Progenitor cell of endocrine pancreas (in vitro differentiated cells): ENCODE data around the gene NPAS1. TPM values are rescaled to one million over a fixed set of nuclear protein-coding genes. Genes with fewer than 3 reads are reported as not detected.

ENCODE experiments used
- DNase-seq: peaks from one replicate; pipeline ENCODE4 v3.0.0; 2021; ENCODE audit warnings: low spot score; ENCODE audit not compliant: unreplicated experiment
- H3K27ac Mint-ChIP-seq: 2 replicates; pipeline ENCODE4 v1.8.0; 2021; ENCODE audit warnings: mild to moderate bottlenecking, moderate library complexity, mixed read lengths
- H3K27me3 Mint-ChIP-seq: 2 replicates; pipeline ENCODE4 v1.8.0; 2021; ENCODE audit warnings: mixed read lengths
- H3K36me3 Mint-ChIP-seq: 2 replicates; pipeline ENCODE4 v1.8.0; 2022; ENCODE audit warnings: mixed read lengths; ENCODE audit not compliant: insufficient read depth
- H3K4me1 Mint-ChIP-seq: 2 replicates; pipeline ENCODE4 v1.8.0; 2021; ENCODE audit warnings: low read depth, mixed read lengths
- H3K4me3 Mint-ChIP-seq: 2 replicates; pipeline ENCODE4 v1.8.0; 2021; ENCODE audit warnings: low read depth, mild to moderate bottlenecking, moderate library complexity, mixed read lengths
- H3K9me3 Mint-ChIP-seq: 2 replicates; pipeline ENCODE4 v1.8.0; 2021; ENCODE audit warnings: low read depth, mixed read lengths
- CTCF ChIP-seq: fragments of 200-600 bp; sonication (generic); IDR thresholded peaks from one replicate; pipeline ENCODE4 v1.5.0; 2021; ENCODE audit warnings: antibody characterized with exemption, mild to moderate bottlenecking; ENCODE audit not compliant: unreplicated experiment
- total RNA-seq: library from RNA; stranded (reverse); gene quantifications from 2 replicates; pipeline ENCODE4 v1.2.1, GENCODE V29; 2021

Gene NPAS1
- total RNA-seq, 1 donor from 2014 or later = 2.4 TPM

GRCh38 chr19:47021536-47022139 is 2.0 kb downstream of the NPAS1 start:
- no peaks in the 10 kb centered on the region for H3K36me3 Mint-ChIP-seq
- no peak for DNase-seq
- TF ChIP-seq CTCF = no peak
- H3K4me3 Mint-ChIP-seq = no peak overlapping the region
- peaks cover 6% of the 10 kb centered on the region for H3K4me1 Mint-ChIP-seq
- H3K9me3 Mint-ChIP-seq = no peaks in the 10 kb centered on the region
- H3K27me3 Mint-ChIP-seq = peaks cover 65% of the 10 kb centered on the region
- no peak overlapping the region for H3K27ac Mint-ChIP-seq

DNA sequence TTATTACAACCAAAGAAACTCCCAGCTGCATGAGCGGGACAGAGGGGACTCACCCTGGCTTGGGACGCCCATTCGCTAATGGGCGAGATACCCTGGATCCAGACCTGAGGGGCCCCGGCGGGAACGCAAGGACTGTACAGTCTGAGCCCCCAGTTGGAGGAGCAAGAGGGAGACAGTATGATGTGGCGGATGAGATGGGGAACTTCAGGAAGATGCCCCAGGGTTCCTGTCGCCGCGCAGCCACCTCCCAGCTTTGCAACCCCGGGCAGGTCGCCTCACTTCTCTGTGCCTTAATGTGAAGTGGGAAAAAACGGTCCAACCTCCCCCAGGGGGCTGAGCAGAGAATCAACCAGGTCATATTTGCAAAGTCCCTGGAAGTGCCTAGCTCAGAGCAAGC is 2.5 kb downstream of the NPAS1 start:
- Mint-ChIP-seq H3K36me3 (no peaks in the 10 kb centered on the region), H3K27me3 (peaks cover 61% of the 10 kb centered on the region), H3K27ac (no peak overlapping the region), H3K4me3 (no peak overlapping the region), H3K4me1 (peaks cover 6% of the 10 kb centered on the region), H3K9me3 (no peaks in the 10 kb centered on the region)
- no peak for DNase-seq
- no peak for TF ChIP-seq CTCF

DNA sequence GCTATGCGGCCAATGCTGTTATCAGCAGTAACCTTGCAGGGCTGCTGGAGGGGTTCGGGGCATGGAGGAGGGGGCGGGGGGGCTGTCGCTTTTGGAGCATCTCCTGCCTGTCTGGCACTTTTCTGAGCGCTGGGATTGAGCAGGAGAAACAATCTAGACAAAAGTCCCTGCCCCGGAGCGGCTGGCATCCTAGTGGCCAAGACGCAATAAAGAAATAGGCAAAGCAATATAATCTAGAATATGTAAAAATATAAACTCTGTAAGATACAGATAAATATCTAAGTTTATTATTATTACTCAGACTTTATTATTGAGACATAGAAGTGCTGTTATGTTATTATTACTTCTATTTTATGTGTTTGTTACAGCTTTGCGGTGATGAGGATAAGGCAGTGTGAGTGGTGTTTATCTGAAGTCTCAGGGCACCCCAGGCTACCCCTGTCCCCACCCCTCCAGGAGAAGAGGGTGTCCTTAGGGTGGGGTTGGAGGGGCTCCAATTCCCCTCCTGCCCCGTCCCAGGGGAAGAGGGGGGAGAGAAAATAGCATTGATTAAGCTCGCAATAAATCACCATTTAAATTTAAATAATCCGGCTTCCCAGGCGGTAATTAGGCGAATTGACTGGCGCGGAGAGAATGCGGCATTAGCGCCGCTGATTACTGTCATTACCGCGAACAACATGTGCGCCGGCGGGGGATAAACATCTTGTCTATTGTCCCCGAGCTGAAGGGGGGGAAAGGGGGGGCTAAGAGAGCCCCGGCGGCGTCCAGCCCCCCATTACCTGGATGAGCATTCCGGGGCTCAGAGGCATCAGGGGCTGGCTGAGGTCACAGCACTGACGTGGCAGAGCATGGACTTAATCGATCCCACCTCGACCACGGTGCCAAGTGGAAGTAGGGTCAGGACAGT is 3.2 kb downstream of the NPAS1 start:
- no peak overlapping the region for H3K27ac Mint-ChIP-seq
- peaks cover 8% of the 10 kb centered on the region for H3K4me1 Mint-ChIP-seq
- no peaks in the 10 kb centered on the region for H3K36me3 Mint-ChIP-seq
- TF ChIP-seq CTCF = no peak
- DNase-seq = no peak
- peaks cover 65% of the 10 kb centered on the region for H3K27me3 Mint-ChIP-seq
- H3K4me3 Mint-ChIP-seq = peak overlapping the region; percentile 31
- no peaks in the 10 kb centered on the region for H3K9me3 Mint-ChIP-seq

- H3K27me3 Mint-ChIP-seq = peaks cover 67% of the 10 kb centered on the region
- H3K9me3 Mint-ChIP-seq = no peaks in the 10 kb centered on the region
- H3K36me3 Mint-ChIP-seq = no peaks in the 10 kb centered on the region
- no peak for DNase-seq
- no peak overlapping the region for H3K27ac Mint-ChIP-seq
- peaks cover 8% of the 10 kb centered on the region for H3K4me1 Mint-ChIP-seq
- TF ChIP-seq CTCF = no peak
- H3K4me3 Mint-ChIP-seq = no peak overlapping the region
Measured at GRCh38 chr19:47023448-47023794, 3.8 kb downstream of the NPAS1 start.

DNA sequence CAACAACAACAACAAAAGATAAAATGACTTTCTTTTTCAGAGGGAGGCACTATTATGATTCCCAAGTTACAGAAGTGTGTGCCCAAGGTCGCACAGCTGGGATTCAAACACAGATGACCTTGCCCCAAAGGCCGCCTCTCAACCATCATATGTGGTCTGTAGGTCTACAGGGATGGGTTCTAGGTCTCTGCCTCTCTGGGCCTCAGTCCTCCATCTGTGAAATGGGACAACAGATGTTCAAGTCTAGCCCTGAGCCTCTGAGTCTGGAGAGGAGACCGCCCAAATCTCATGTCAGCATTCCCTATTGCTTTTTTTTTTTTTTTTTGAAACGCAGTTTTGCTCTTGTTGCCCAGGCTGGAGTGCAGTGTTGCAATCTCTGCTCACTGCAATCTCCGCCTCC is 4.9 kb downstream of the NPAS1 start:
- peaks cover 61% of the 10 kb centered on the region for H3K27me3 Mint-ChIP-seq
- H3K27ac Mint-ChIP-seq = no peak overlapping the region
- H3K4me3 Mint-ChIP-seq = no peak overlapping the region
- no peaks in the 10 kb centered on the region for H3K9me3 Mint-ChIP-seq
- no peak for DNase-seq
- peaks cover 8% of the 10 kb centered on the region for H3K4me1 Mint-ChIP-seq
- TF ChIP-seq CTCF = no peak
- no peaks in the 10 kb centered on the region for H3K36me3 Mint-ChIP-seq
